ENCODE measurements around the gene MUS81. TPM values are rescaled to one million over a fixed set of nuclear protein-coding genes. Genes with fewer than 3 reads are reported as not detected.
A peak's percentile ranks its signal among the peaks of the same experiment; 100 is the strongest.

The MUS81 gene
- total and polyA plus RNA-seq, 2 of the 4 experiments (the other 2 are of a cell fraction), result 23.7 to 47.9 TPM

GRCh38 chr11:65854852-65855837 is 5.1 kb upstream of the MUS81 start (continued):
- TF ChIP-seq ELK1 (IDR thresholded peaks at IDR 0.05; ENCODE audit: borderline replicate concordance, low read depth, low read length), result no peak
- no peak for TF ChIP-seq FOS (IDR thresholded peaks at IDR 0.05; ENCODE audit: low read depth, low read length)

GRCh38 chr11:65855927-65856363 is 4.3 kb upstream of the MUS81 start:
- Histone ChIP-seq H2BK5ac (ENCODE audit: low read depth, low read length, poor library complexity, severe bottlenecking) (no peak overlapping the region), H3K4me3 (ENCODE audit: insufficient read depth, low read depth, low read length) (peak overlapping the region; percentile 89), H3K18ac (ENCODE audit: low read depth, low read length) (no peak overlapping the region), H2AK5ac (ENCODE audit: low read depth, low read length) (0 out of 2 replicates have a peak overlapping the region, but pooled peaks have one; percentile 10), H4K91ac (ENCODE audit: insufficient read depth, low read depth, low read length) (no peak overlapping the region), H3K23ac (ENCODE audit: low read depth, low read length) (peak overlapping the region; percentile 21), H3K4ac (ENCODE audit: low read depth, low read length) (no peak overlapping the region), H2AK9ac (replicated peaks; ENCODE audit: low read depth, low read length, poor library complexity) (peak overlapping the region; percentile 20), H4K5ac (ENCODE audit: low read depth, low read length) (no peak overlapping the region), H3K9ac (ENCODE audit: low read depth, low read length) (peak overlapping the region; percentile 77; the same call in 1 of the 2 replicates), H3K4me2 (ENCODE audit: low read depth, low read length) (peak overlapping the region; percentile 81; the same call in 1 of the 2 replicates), H2BK15ac (ENCODE audit: low read depth, low read length) (no peak overlapping the region), H3K27ac (ENCODE audit: insufficient read depth, low read length) (no peak overlapping the region), H3K9me3 (ENCODE audit: control insufficient read depth, insufficient read depth, low read length) (no peaks in the 10 kb centered on the region), H3K14ac (replicated peaks; ENCODE audit: low read depth, low read length) (no peak overlapping the region), H2BK120ac (ENCODE audit: low read depth, low read length) (no peak overlapping the region), H3K9me1 (ENCODE audit: insufficient read depth, low read length) (peaks cover 33% of the 10 kb centered on the region), H3K4me1 (ENCODE audit: control insufficient read depth, insufficient read depth, low read length) (peaks cover 9% of the 10 kb centered on the region), H4K8ac (ENCODE audit: low read depth in 2 of 2, low read length in 2 of 2) (no peak overlapping the region), H4K20me1 (ENCODE audit: insufficient read depth, low read length) (peaks cover 73% of the 10 kb centered on the region), H3K36me3 (ENCODE audit: control insufficient read depth, insufficient read depth, low read length) (peaks cover 57% of the 10 kb centered on the region), H2AFZ (replicated peaks; ENCODE audit: low read length, poor library complexity) (no peak overlapping the region), H3K56ac (ENCODE audit: extremely low read depth, insufficient read depth, low read length) (no peak overlapping the region), H3K27me3 (ENCODE audit: control insufficient read depth, insufficient read depth, low read length) (no peaks in the 10 kb centered on the region), H3K79me1 (ENCODE audit: low read depth in 1 of 2, low read length in 2 of 2) (peaks cover 20 to 69% of the 10 kb centered on the region in 2 experiments), H2BK20ac (ENCODE audit: low read depth, low read length) (no peak overlapping the region)
- ChIA-PET POLR2A (ENCODE audit: unreplicated experiment) (no interaction called here), CTCF (no interaction called here)
- WGBS, 2 experiments (ENCODE audit: extremely low coverage in 2 of 2, insufficient read length in 1 of 2), result 86% methylated on average over 8 of the region's 15 CpGs; no CpG with 5 or more reads in 1 of the 2 experiments
- no peak for DNase-seq
- dilution Hi-C loops (cut with HindIII; ENCODE audit: low sequenced_read_pairs, unreplicated experiment) (no loop called here), intact Hi-C loops (cut with micrococcal nuclease) (no loop called here), in situ Hi-C loops (cut with MboI; ENCODE audit: low sequenced_read_pairs) (no loop called here)
- TF ChIP-seq SMC3 (IDR thresholded peaks at IDR 0.05; ENCODE audit: low read depth, low read length), result no peak
- no peak for TF ChIP-seq RFX5 (IDR thresholded peaks at IDR 0.05; ENCODE audit: low read depth, low read length)
- no peak for TF ChIP-seq CTCF (conservative IDR thresholded peaks at IDR 0.05; ENCODE audit: low read depth, low read length)
- TF ChIP-seq RAD21 (IDR thresholded peaks at IDR 0.05; ENCODE audit: low read length), result no peak
- TF ChIP-seq CEBPB (IDR thresholded peaks at IDR 0.05; ENCODE audit: low read depth, low read length), result peak; percentile 72
- no peak for TF ChIP-seq NFE2L2 (IDR thresholded peaks at IDR 0.05; ENCODE audit: low read depth, low read length)
- no peak for TF ChIP-seq MAZ (IDR thresholded peaks at IDR 0.05; ENCODE audit: borderline replicate concordance, low read depth, low read length)
- no TSS peak for BruUV-seq (replicated peaks)
- no peak for ATAC-seq (ENCODE audit: low read depth)

Measured in IMR-90 (cell line).